Measurements from ENCODE around the gene RPS16.
"Not testable (repeated sequence)": the region's sequence is repeated elsewhere in the genome, so short reads cannot be mapped to it uniquely, and the experiment has no call there.

GRCh38 chr19:39451257-39451656 is 15.5 kb upstream of the RPS16 start:
- not testable (repeated sequence) for TF ChIP-seq CTCF, POLR2A (IDR thresholded peaks at IDR 0.05)
